Caco-2 (cell line): ENCODE results near the gene VWA7. TPM values are rescaled to one million over a fixed set of nuclear protein-coding genes. Genes with fewer than 3 reads are reported as not detected.
A peak's percentile ranks its signal among the peaks of the same experiment; 100 is the strongest.

Experiments
- Bru-seq: library from RNA; stranded (reverse); fragments of 400-500 nt; gene quantifications from one replicate; lab custom pipeline; 2021; lab: Mats Ljungman, UMichigan
- BruChase-seq, 2 experiments: library from RNA; stranded (reverse); fragments of 400-500 nt; gene quantifications; one replicate each; lab custom pipeline; 2021; lab: Mats Ljungman, UMichigan
- BruUV-seq: library from RNA; stranded (reverse); fragments of 400-500 nt; replicated peaks from 2 replicates; lab custom pipeline; 2021; lab: Mats Ljungman, UMichigan
- CTCF ChIA-PET: fragments of 300-600 bp; sonication (Branson Sonifier 250); formaldehyde crosslinking; loops from one replicate; lab custom pipeline; 2022; ENCODE audit warnings: antibody characterized with exemption; lab: Charles Lee
- POLR2A ChIA-PET: fragments of 300-600 bp; sonication (Branson Sonifier 250); formaldehyde crosslinking; loops from one replicate; lab custom pipeline; 2022; ENCODE audit warnings: antibody characterized with exemption; lab: Charles Lee
- DNase-seq, 2 experiments: peaks; one replicate each; pipeline versions ENCODE4 v3.0.0 to v3.0.0-alpha.2; 2020 to 2022
- H3K27me3 ChIP-seq: replicated peaks from 2 replicates; pipeline ENCODE4 v1.6.0; 2011; ENCODE audit warnings: low read length; ENCODE audit not compliant: control insufficient read depth, insufficient read depth
- H3K36me3 ChIP-seq: 2 replicates; pipeline ENCODE4 v1.5.1; 2011; ENCODE audit warnings: low read length; ENCODE audit not compliant: control insufficient read depth, insufficient read depth
- H3K4me1 ChIP-seq: fragments of 250-450 bp; sonication (Bioruptor Pico); 2 replicates; pipeline ENCODE4 v1.5.1; 2020; ENCODE audit warnings: mild to moderate bottlenecking
- H3K4me3 ChIP-seq: 2 replicates; pipeline ENCODE4 v1.5.1; 2011; ENCODE audit warnings: low read depth, mild to moderate bottlenecking, control low read depth, low read length
- H3K9me3 ChIP-seq: fragments of 250-450 bp; sonication (Bioruptor Pico); 2 replicates; pipeline ENCODE4 v1.5.1; 2020; ENCODE audit warnings: mild to moderate bottlenecking, moderate library complexity
- H3K27ac Mint-ChIP-seq: one replicate; pipeline ENCODE4 v1.8.0; 2022; ENCODE audit warnings: mixed read lengths; ENCODE audit not compliant: unreplicated experiment
- H3K27me3 Mint-ChIP-seq: one replicate; pipeline ENCODE4 v1.8.0; 2022; ENCODE audit warnings: mixed read lengths; ENCODE audit not compliant: insufficient read depth, unreplicated experiment
- H3K36me3 Mint-ChIP-seq: one replicate; pipeline ENCODE4 v1.8.0; 2022; ENCODE audit warnings: mild to moderate bottlenecking, mixed read lengths; ENCODE audit not compliant: insufficient read depth, unreplicated experiment
- H3K4me1 Mint-ChIP-seq: one replicate; pipeline ENCODE4 v1.8.0; 2022; ENCODE audit warnings: low read depth, mixed read lengths; ENCODE audit not compliant: unreplicated experiment
- H3K4me3 Mint-ChIP-seq: one replicate; pipeline ENCODE4 v1.8.0; 2022; ENCODE audit warnings: mild to moderate bottlenecking, moderate library complexity, mixed read lengths; ENCODE audit not compliant: unreplicated experiment
- H3K9me3 Mint-ChIP-seq: one replicate; pipeline ENCODE4 v1.8.0; 2022; ENCODE audit warnings: mixed read lengths; ENCODE audit not compliant: unreplicated experiment
- CTCF ChIP-seq, 2 experiments: fragments of 200-600 bp in 1 of 2; IDR thresholded peaks; 1 replicate in 1 of 2; 2 replicates in 1 of 2; pipeline versions ENCODE4 v1.5.1 to v1.8.0; 2011 to 2022; ENCODE audit warnings: antibody characterized with exemption in 1 of 2, control low read depth in 1 of 2, inconsistent platforms in 1 of 2, low read depth in 1 of 2, low read length in 1 of 2, mild to moderate bottlenecking in 1 of 2, moderate library complexity in 1 of 2; ENCODE audit not compliant: insufficient read depth in 1 of 2, severe bottlenecking in 1 of 2, unreplicated experiment in 1 of 2
- intact Hi-C: fragments of 100-400 bp; cut with micrococcal nuclease; formaldehyde crosslinking; loops from one replicate; pipeline ENCODE4 v1.10.0; 2022; ENCODE audit not compliant: unreplicated experiment
- long read RNA-seq: library from polyadenylated mRNA; stranded (forward); transcript quantifications from one replicate; pipeline ENCODE4 v2.0.0, GENCODE V29; 2022
- total RNA-seq: library from RNA; stranded (reverse); gene quantifications from 2 replicates; pipeline ENCODE4 v1.2.3, GENCODE V29; 2022

The VWA7 gene
- 0.61 and 1.5 TPM in 2 replicates for total RNA-seq
- percentile 25 among the genes with signal in this experiment for Bru-seq, nascent RNA
- percentile 23 among the genes with signal in this experiment for BruChase-seq, experiment 1, labeled RNA remaining after a 2-hour chase
- BruChase-seq, experiment 2, labeled RNA remaining after a 6-hour chase = percentile 30 among the genes with signal in this experiment
- long read RNA-seq = 0 reads

- Histone ChIP-seq H3K36me3 (no peaks in the 10 kb centered on the region), H3K9me3 (no peaks in the 10 kb centered on the region), H3K4me3 (no peak within 1 kb of the TSS), H3K27me3 (no peaks in the 10 kb centered on the region), H3K4me1 (peaks cover 23% of the 10 kb centered on the region)
- TF ChIP-seq CTCF (IDR thresholded peaks at IDR 0.05; ENCODE audit: insufficient read depth in 1 of 2, low read depth in 1 of 2, low read length in 1 of 2, severe bottlenecking in 1 of 2, unreplicated experiment in 1 of 2) = no peak
- no peaks in the 10 kb centered on the region for H3K27me3 Mint-ChIP-seq
- CTCF ChIA-PET = no interaction called here
- peaks cover 5% of the 10 kb centered on the region for H3K4me1 Mint-ChIP-seq
- peak; percentile 69 to 85 for DNase-seq
- no peaks in the 10 kb centered on the region for H3K9me3 Mint-ChIP-seq
- peaks cover 30% of the 10 kb centered on the region for H3K36me3 Mint-ChIP-seq
- intact Hi-C loops = loop anchor here (1.0 kb wide), 1 partner anchor 14 kb away; no protein-coding TSS in a partner anchor
- BruUV-seq = no TSS peak
- POLR2A ChIA-PET = interaction anchor here (0.5 to 0.7 kb wide), 2 partner anchors 30 to 117 kb away, joined by 3 to 5 read pairs; partner anchors contain the start of genes C6orf47 and LSM2
- peak within 1 kb of the TSS; percentile 59 for H3K27ac Mint-ChIP-seq
- H3K4me3 Mint-ChIP-seq = no peak within 1 kb of the TSS
These were observed at the start of gene VWA7 for GRCh38 chr6:31776989-31777666. Gene VWA7 (minus strand): TSS chr6:31777328. CDS start chr6:31776779, 549 bp downstream.

GRCh38 chr6:31826793-31827285 is 49.7 kb upstream of the VWA7 start:
- no peaks in the 10 kb centered on the region for H3K9me3 Mint-ChIP-seq
- H3K4me1 ChIP-seq = peaks cover 39% of the 10 kb centered on the region
- intact Hi-C loops = loop anchor here (1.0 to 5.0 kb wide), 4 partner anchors 21 to 160 kb away; partner anchors contain the start of genes CLIC1, CSNK2B, LSM2 and LY6G5B

More at GRCh38 chr6:31826793-31827285, 49.7 kb upstream of the VWA7 start:
- no peaks in the 10 kb centered on the region for H3K27me3 Mint-ChIP-seq
- TF ChIP-seq CTCF (IDR thresholded peaks at IDR 0.05; ENCODE audit: insufficient read depth in 1 of 2, low read depth in 1 of 2, low read length in 1 of 2, severe bottlenecking in 1 of 2, unreplicated experiment in 1 of 2) = no peak
- Histone ChIP-seq H3K9me3 (no peaks in the 10 kb centered on the region), H3K36me3 (no peaks in the 10 kb centered on the region), H3K27me3 (no peaks in the 10 kb centered on the region), H3K4me3 (peak overlapping the region; percentile 25)
- POLR2A ChIA-PET = interaction anchor here (0.6 to 3.4 kb wide), 35 partner anchors 9 to 1565 kb away, joined by 3 to 79 read pairs (median 4); partner anchors contain the start of genes ABHD16A, APOM, BAG6 and CFB
- peaks cover 43% of the 10 kb centered on the region for H3K36me3 Mint-ChIP-seq
- peak overlapping the region; percentile 96 for H3K4me3 Mint-ChIP-seq
- DNase-seq = peak in 1 of 2 experiments; percentile 76
- TSS peak; percentile 87 for BruUV-seq
- CTCF ChIA-PET = interaction anchor here (0.7 to 1.2 kb wide), 6 partner anchors 12 to 146 kb away, joined by 3 to 9 read pairs (median 4); partner anchors contain the start of genes LSM2 and LY6G5C
- H3K27ac Mint-ChIP-seq = peak overlapping the region; percentile 99
- peaks cover 10% of the 10 kb centered on the region for H3K4me1 Mint-ChIP-seq
